B cell (primary cell): ENCODE measurements around the gene TXNDC15. TPM values are rescaled to one million over a fixed set of nuclear protein-coding genes. Genes with fewer than 3 reads are reported as not detected.
"Not testable (repeated sequence)": the region's sequence is repeated elsewhere in the genome, so short reads cannot be mapped to it uniquely, and the experiment has no call there.

Experiments
- ATAC-seq: fragments of 200-7000 bp; cut with Tn5 transposase; one replicate; pipeline ENCODE4 v1.10.0; 2021; ENCODE audit warnings: low read depth, mild to moderate bottlenecking, moderate number of reproducible peaks, moderate library complexity
- CTCF ChIA-PET: fragments of 350-600 bp; sonication (Branson Sonifier 250); formaldehyde crosslinking; loops from one replicate; lab custom pipeline; 2021; ENCODE audit warnings: antibody characterized with exemption, inconsistent platforms; lab: Charles Lee
- POLR2A ChIA-PET: fragments of 350-600 bp; sonication (Branson Sonifier 250); formaldehyde crosslinking; loops from one replicate; lab custom pipeline; 2021; ENCODE audit warnings: antibody characterized with exemption; lab: Charles Lee
- DNase-seq: peaks from one replicate; pipeline ENCODE4 v3.0.0; 2013
- H2AFZ ChIP-seq: 2 replicates; pipeline ENCODE4 v1.6.1; 2012; ENCODE audit warnings: mild to moderate bottlenecking, low read depth, low read length; ENCODE audit not compliant: insufficient read depth, poor library complexity, severe bottlenecking
- H3K27ac ChIP-seq, 2 donors: 1 replicate in 1 of 2; 2 replicates in 1 of 2; pipeline ENCODE4 v1.5.1; 2012 to 2013; ENCODE audit warnings: low read length in 2 of 2, mild to moderate bottlenecking in 2 of 2, moderate library complexity in 1 of 2
- H3K27me3 ChIP-seq, 4 experiments: fragments of 200-600 bp in 1 of 4; sonication (generic) in 1 of 4; replicated peaks in 1 of 4; 1 replicate in 2 of 4; 2 replicates in 2 of 4; pipeline versions ENCODE4 v1.6.1 to v1.7.0; 2013 to 2016; ENCODE audit warnings: low read length in 3 of 4, mild to moderate bottlenecking in 2 of 4, mixed read lengths in 1 of 4, moderate library complexity in 1 of 4; ENCODE audit not compliant: insufficient read depth in 4 of 4, control insufficient read depth in 3 of 4; ENCODE audit errors: control extremely low read depth in 1 of 4
- H3K36me3 ChIP-seq, 2 experiments: replicated peaks in 1 of 2; 1 replicate in 1 of 2; 2 replicates in 1 of 2; pipeline versions ENCODE4 v1.6.1 to v1.7.1; 2013; ENCODE audit warnings: low read length in 1 of 2; ENCODE audit not compliant: insufficient read depth in 2 of 2, control insufficient read depth in 1 of 2; ENCODE audit errors: control extremely low read depth in 1 of 2, extremely low read depth in 1 of 2
- H3K4me1 ChIP-seq, 2 donors: fragments of 200-600 bp in 1 of 2; sonication (generic) in 1 of 2; 1 replicate in 1 of 2; 2 replicates in 1 of 2; pipeline versions ENCODE4 v1.5.1 to v1.6.1; 2013 to 2017; ENCODE audit warnings: low read length in 2 of 2; ENCODE audit not compliant: control insufficient read depth in 2 of 2, insufficient read depth in 2 of 2
- H3K4me2 ChIP-seq: replicated peaks from 2 replicates; pipeline ENCODE3; 2012; ENCODE audit warnings: mild to moderate bottlenecking, low read depth, low read length; ENCODE audit not compliant: poor library complexity, severe bottlenecking
- H3K4me3 ChIP-seq, 5 experiments: fragments of 200-600 bp in 1 of 5; sonication (generic) in 1 of 5; 1 replicate in 3 of 5; 2 replicates in 2 of 5; pipeline versions ENCODE4 v1.5.1 to v1.7.0; 2011 to 2016; ENCODE audit warnings: low read length in 4 of 5, mild to moderate bottlenecking in 4 of 5, low read depth in 2 of 5, control low read depth in 1 of 5, moderate library complexity in 1 of 5; ENCODE audit not compliant: insufficient read depth in 1 of 5; ENCODE audit errors: control extremely low read depth in 1 of 5, extremely low read depth in 1 of 5
- H3K79me2 ChIP-seq: fragments of 200-600 bp; sonication (generic); one replicate; pipeline ENCODE4 v1.6.0; 2016; ENCODE audit warnings: low read length; ENCODE audit not compliant: control insufficient read depth, insufficient read depth
- H3K9ac ChIP-seq: fragments of 200-600 bp; sonication (generic); 2 replicates; pipeline ENCODE4 v1.6.1; 2017; ENCODE audit warnings: mild to moderate bottlenecking, low read length, moderate library complexity
- H3K9me3 ChIP-seq, 3 donors: one replicate each; pipeline versions ENCODE4 v1.6.1 to v1.7.1; 2013; ENCODE audit warnings: low read length in 2 of 3; ENCODE audit not compliant: control insufficient read depth in 2 of 3, insufficient read depth in 1 of 3; ENCODE audit errors: control extremely low read depth in 1 of 3
- H4K20me1 ChIP-seq: 2 replicates; pipeline ENCODE4 v1.6.0; 2012; ENCODE audit warnings: mild to moderate bottlenecking, low read length; ENCODE audit not compliant: insufficient read depth, control insufficient read depth, poor library complexity, severe bottlenecking
- H3K27ac Mint-ChIP-seq: one replicate; pipeline ENCODE4 v1.8.0; 2021; ENCODE audit warnings: mixed read lengths
- H3K27me3 Mint-ChIP-seq: one replicate; pipeline ENCODE4 v1.8.0; 2021; ENCODE audit warnings: mixed read lengths
- H3K4me1 Mint-ChIP-seq: one replicate; pipeline ENCODE4 v1.8.0; 2021; ENCODE audit warnings: mixed read lengths
- H3K4me3 Mint-ChIP-seq: one replicate; pipeline ENCODE4 v1.8.0; 2021; ENCODE audit warnings: mixed read lengths
- H3K9me3 Mint-ChIP-seq: one replicate; pipeline ENCODE4 v1.8.0; 2022; ENCODE audit warnings: mixed read lengths; ENCODE audit not compliant: insufficient read depth
- EZH2 ChIP-seq: IDR thresholded peaks from 2 replicates; pipeline ENCODE4 v1.6.1; 2012; ENCODE audit warnings: borderline replicate concordance, low read depth, mild to moderate bottlenecking, moderate library complexity, low read length; ENCODE audit not compliant: insufficient read depth, poor library complexity, severe bottlenecking
- WGBS: methylation state at CpG from one replicate; pipeline ENCODE4 v1.1.5; 2013; ENCODE audit warnings: missing lambda C conversion rate; ENCODE audit not compliant: insufficient coverage; 5-methylcytosine and 5-hydroxymethylcytosine counted together
- intact Hi-C: fragments of 100-400 bp; cut with micrococcal nuclease; formaldehyde crosslinking; loops from one replicate; pipeline ENCODE4 v1.10.0; 2022
- polyA plus RNA-seq: library from polyadenylated mRNA; depleted of rRNA; stranded (reverse); fragments of >200 nt; gene quantifications from 2 replicates; pipeline ENCODE4 v1.2.3, GENCODE V29; 2012
- total RNA-seq, 2 donors: library from RNA; stranded (reverse); fragments of 120-200 nt in 1 of 2; gene quantifications; 1 replicate in 1 of 2; 2 replicates in 1 of 2; pipeline versions ENCODE4 v1.2.3 to v1.2.4, GENCODE V29; 2013 to 2022

Gene TXNDC15
- total and polyA plus RNA-seq, 2 donors (not counting 1 experiment from before 2014, with no cell fraction given) = 18.5 to 50.4 TPM

DNA sequence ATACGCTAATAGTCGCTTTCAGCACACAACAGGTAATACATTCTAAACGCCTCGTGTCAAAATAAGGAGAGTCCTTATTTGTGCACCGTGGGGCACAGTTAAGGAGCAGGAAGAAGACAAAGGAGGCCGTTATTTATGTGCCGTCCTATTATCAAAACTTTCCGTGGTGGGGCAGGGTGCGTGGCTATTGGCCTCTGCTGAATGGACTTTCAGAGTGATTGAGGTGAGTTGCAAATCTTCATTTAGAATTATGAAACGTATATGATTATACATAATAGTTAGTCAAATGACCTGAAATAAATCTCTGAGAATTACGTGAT is 27.6 kb upstream of the TXNDC15 start:
- WGBS = 0% methylated on average over 4 of the region's 11 CpGs
- TF ChIP-seq EZH2 = no peak
- Histone ChIP-seq H3K9me3 (no peaks in the 10 kb centered on the region), H3K36me3 (peaks cover 0 to 3% of the 10 kb centered on the region in 2 experiments), H3K27ac (peak overlapping the region; percentile 86 to 93), H2AFZ (peak overlapping the region; percentile 85), H4K20me1 (peaks cover 6% of the 10 kb centered on the region), H3K4me1 (peaks cover 17 to 21% of the 10 kb centered on the region in 2 donors), H3K9ac (peak overlapping the region; percentile 87), H3K4me3 (peak overlapping the region; percentile 84 to 93 (median 87)), H3K4me2 (peak overlapping the region; percentile 85), H3K79me2 (peaks cover 49% of the 10 kb centered on the region), H3K27me3 (no peaks in the 10 kb centered on the region)
- H3K4me3 Mint-ChIP-seq = peak overlapping the region; percentile 95
- no peaks in the 10 kb centered on the region for H3K27me3 Mint-ChIP-seq
- ChIA-PET CTCF (interaction anchor here (1.2 to 2.4 kb wide), 5 partner anchors 17 to 59 kb away, joined by 3 to 10 read pairs (median 3); partner anchors contain the start of genes PCBD2 and TXNDC15), POLR2A (interaction anchor here (0.5 to 1.4 kb wide), 4 partner anchors 20 to 831 kb away, joined by 3 to 8 read pairs (median 6); partner anchors contain the start of gene PCBD2)
- H3K4me1 Mint-ChIP-seq = peaks cover 28% of the 10 kb centered on the region
- ATAC-seq (no peak), DNase-seq (no peak)
- H3K27ac Mint-ChIP-seq = peak overlapping the region; percentile 95
- intact Hi-C loops = loop anchor here (10.0 kb wide), 1 partner anchor 202 kb away; the partner anchor contains the start of gene SEC24A
- no peaks in the 10 kb centered on the region for H3K9me3 Mint-ChIP-seq

DNA sequence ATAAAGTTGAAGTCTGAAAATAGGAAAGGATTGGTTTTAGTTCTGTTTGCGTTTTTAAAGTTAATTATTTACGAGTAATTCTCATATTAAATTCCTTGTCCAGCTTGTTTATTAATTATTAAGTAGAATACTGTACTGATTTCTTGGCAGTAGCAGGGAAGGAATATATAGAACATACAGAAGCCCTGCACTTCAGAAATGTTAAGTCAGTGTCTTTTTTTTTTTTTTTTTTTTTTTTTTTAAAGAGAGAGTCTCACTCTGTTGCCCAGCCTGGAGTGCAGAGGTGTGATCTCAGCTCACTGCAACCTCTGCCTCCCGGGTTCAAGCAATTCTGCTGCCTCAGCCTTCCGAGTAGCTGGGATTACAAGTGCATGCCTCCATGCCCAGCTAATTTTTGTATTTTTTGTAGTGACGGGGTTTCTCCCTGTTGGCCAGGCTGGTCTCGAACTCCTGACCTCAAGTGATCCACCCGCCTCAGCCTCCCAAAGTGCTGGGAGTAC is 24.7 kb upstream of the TXNDC15 start:
- H3K9me3 Mint-ChIP-seq = not testable (repeated sequence)
- 100% methylated on average over 3 of the region's 7 CpGs for WGBS
- intact Hi-C loops = loop anchor here (10.0 kb wide), 1 partner anchor 205 kb away; the partner anchor contains the start of gene SEC24A

More for the DNA sequence above, 24.7 kb upstream of the TXNDC15 start:
- H3K27ac ChIP-seq, ATAC-seq, H3K4me3 Mint-ChIP-seq, H3K9ac ChIP-seq, H3K36me3 ChIP-seq, H3K9me3 ChIP-seq, H3K27me3 ChIP-seq, DNase-seq, H3K4me2 ChIP-seq, POLR2A ChIA-PET, H2AFZ ChIP-seq, H3K27me3 Mint-ChIP-seq, H3K4me3 ChIP-seq, H3K27ac Mint-ChIP-seq: not testable (repeated sequence)
- peaks cover 11% of the 10 kb centered on the region for H4K20me1 ChIP-seq
- H3K4me1 Mint-ChIP-seq = peaks cover 30% of the 10 kb centered on the region
- H3K4me1 ChIP-seq = peaks cover 17 to 21% of the 10 kb centered on the region in 2 donors
- peaks cover 69% of the 10 kb centered on the region for H3K79me2 ChIP-seq
- CTCF ChIA-PET = interaction anchor here (0.9 to 1.4 kb wide), 3 partner anchors 52 to 111 kb away, joined by 3 to 6 read pairs (median 4); partner anchors contain the start of genes CAMLG and PCBD2
